NK-92 treated with Interleukin-12 subunit alpha and Interleukin-12 subunit beta, amount 100 ng/mL, for 24 hours (cell line): Measurements from ENCODE around the gene SSTR5.

Experiments used
- DNase-seq: peaks from one replicate; lab custom pipeline; 2025; lab: John Stamatoyannopoulos, UW

The SSTR5 gene

DNA sequence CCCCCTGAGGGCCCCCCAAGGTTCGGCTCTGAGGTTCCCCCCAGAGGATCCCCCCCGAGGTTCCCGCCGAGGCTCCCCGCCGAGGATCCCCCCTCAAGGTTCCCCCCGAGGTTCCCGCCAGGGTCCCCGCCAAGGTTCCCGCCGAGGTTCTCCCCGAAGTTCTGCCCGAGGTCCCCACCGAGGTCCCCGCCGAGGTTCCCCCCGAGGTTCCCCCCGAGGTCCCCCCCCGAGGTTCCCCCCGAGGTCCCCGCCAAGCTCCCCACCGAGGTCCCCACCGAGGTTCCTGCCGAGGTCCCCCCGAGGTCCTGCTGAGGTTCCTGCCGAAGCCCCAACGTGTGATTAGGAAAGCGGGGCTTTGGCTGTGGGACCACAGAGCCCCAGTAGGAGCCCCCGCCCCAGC is 32.2 kb upstream of the SSTR5 start:
- no peak for DNase-seq

DNA sequence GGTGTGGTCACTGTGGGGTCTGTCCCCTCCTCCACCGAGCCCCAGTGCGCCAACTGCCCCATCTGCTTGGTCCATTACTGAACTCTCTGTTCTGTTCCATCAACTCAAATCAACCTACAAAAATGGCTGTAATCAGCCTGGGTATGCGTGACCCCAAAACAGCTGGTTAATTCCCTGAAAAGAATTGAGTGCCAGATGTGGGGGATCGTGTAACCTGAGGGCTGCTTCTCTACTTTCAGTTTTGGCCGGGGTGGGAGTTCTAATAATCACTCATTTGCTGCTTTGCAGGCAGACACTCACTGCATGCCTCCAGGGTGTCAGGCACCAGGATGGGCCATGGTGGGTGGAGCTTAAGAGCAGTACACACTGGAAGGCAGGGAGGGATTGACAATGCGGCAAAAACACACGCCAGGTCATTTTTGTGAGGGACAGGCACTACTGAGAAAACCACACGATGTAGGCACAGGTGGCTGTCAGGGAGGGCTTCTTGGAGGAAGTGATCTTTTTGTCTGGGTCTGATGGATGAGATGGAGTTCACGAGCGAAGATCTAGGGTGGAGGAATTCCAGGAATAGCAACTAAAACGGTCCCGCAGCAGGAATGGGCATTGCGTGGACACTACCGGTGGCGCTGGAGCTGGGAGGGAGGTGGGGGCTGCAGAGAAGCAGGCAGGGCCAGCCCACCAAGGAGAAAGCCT is 30.4 kb upstream of the SSTR5 start:
- DNase-seq, result no peak

DNA sequence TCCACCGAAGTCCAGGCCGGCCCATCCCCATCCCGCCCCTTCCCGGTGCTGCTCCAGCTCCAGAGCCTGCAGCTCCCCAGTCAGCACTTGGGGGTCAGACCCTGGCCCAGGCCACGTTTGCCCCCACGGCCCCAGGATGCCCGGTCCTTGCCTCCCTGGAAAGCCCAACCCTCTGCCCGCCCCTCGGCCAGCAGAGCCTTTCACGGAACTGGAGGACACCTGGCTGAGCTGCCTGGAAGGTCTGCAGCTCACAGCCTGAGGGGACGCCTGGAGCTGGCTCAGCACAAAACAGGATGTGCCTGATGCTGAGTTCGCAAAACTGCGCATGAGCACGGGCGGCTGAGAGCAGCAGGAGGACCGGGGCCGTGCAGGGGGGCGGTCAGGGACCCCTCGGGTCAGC is 29.7 kb upstream of the SSTR5 start:
- DNase-seq, result no peak

DNA sequence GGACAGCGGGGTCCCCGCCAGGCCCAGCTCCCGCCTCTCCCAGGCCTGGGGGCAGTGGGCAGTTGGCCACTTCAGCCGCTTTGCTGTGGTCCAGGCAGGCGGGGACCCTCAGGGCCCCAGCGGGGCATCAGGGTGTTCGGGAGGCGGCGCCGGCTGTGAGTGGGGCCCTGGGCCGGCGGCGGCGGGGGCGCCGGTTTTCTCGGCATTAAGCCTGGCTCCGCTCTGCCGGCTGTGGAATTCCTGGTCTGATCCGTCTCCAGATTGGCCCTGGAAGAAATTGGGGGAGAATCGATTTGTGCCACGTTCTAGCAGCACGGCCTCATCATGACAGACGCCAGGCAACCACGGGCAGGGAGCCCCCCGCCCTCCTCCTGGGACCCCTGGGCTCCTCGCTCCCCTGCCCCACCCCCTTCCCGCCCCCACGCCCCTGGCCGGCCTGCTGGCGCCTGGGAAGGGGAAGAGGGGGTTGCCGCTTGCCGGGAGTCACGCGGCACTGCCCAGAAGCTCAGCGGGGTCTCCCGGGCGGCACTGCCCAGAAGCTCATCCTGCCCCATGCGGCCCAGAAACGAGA is 28.6 kb upstream of the SSTR5 start:
- DNase-seq, result no peak

DNA sequence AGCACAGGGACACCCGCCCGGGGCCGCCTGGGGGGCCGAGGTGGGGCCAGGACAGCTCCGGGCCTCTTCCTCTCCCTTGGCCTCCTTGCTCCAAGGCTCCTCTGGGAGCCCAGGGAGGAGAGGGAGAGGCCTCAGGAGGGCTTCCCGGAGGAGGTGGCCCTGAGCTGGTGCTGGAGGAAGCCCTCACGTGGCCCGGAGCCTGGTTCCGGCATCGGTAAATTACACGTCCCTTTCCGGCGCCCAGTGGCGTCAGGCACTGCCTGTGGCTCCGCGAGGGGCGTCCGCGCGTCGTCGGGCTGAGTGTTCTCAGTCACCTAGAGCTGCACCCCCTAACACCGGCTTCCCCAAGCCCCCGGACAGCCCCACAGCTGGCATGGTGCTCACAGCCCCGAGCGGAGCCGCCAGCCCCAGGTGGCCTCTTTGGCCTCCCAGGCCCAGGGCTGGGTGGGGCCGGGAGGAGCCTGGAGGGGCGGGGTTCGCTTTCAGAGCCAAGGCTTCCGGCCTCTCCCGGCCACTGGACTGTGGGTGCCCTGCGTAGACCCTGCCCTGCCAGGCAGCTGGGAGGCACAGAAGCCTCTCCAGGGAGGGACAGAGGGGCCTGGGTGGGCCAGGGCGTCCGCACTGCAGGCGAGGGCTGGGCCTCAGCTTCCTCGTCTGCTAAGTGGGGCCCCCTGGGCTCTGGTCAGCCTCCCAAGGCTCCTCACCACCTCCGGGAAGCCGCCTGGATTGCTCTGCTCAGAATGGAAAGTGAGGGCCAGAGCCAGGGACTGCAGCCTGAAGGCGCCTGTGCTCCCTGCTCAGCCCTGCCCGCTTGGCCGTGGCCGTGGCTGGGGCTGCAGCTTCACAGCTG is 27.9 kb upstream of the SSTR5 start:
- no peak for DNase-seq

DNA sequence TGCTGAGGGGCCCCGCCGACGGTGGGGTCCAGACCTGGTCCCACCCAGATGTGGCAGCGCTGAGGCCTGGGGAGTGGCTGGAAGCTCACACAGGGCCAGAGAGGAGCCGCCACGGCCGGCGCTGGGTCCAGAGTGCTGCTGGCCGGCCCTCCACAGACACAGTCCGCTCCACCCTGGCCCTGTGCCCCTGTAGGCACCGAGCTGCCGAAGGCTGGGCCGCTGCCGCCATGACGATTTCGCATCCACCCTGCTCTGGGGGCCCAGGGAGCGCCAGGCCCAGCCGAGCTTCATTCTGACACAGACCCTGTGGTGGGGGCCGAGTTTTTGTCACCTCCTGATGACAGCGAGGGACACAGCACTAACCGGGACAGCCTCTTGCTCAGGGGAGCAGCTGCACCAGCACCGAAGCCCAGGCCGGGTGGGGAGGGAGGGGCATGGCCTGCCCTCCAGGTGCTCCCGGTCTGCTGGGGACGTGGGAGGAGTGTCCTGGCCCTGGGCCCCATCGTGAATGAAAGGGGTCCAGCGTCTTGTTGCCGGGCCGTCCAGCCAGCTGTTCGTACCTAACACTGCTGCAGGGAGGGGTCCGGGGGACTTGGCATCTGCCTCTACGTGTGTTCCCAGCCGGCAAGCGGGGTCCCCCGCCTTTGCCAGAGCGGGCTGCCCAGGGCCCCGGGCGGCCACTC is 27.1 kb upstream of the SSTR5 start:
- no peak for DNase-seq

DNA sequence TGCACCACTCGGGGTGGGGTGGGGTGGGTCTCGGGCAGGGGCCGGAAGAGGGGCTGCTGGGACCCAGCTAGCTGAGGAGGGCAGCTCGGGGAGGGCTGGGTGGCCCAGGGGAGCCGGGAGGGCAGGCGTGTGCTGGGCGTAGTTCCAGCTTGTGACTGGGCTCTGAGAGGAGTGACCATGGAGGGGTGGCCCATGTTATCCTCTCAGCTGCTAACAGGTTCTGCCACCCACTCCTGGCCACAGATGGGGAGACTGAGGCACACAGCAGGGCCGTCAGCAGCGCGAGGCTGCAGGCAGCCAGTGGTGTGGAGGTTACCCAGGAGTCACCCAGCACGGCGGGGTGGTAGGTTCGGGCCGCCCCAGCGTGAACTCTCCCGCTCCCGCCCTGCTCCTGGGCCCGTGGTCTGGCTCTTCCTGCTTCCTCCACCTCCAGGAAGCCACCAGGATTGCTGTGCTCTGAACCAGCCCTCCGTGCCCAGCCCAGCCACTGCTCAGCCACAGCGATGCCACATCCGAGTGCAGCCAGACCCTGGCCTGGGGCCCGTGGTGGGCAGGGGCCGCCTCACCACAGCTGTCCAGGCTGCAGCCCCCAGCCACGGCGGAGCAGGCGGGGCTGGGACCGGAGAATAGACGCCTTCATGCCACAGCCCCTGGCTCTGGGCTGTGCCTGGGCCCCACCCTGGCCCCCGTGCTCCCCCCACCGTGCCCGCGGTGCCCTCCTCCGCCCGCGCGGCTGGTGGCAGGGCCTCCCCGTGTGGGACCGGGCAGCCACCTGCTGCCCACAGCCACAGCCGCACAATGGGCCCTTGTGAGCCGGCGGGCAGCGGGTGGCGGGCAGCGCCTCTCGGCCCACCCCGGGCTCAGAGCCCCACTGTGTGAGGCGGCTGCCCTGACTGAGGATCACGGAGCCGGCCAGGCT is 26.3 kb upstream of the SSTR5 start:
- DNase-seq, result no peak

DNA sequence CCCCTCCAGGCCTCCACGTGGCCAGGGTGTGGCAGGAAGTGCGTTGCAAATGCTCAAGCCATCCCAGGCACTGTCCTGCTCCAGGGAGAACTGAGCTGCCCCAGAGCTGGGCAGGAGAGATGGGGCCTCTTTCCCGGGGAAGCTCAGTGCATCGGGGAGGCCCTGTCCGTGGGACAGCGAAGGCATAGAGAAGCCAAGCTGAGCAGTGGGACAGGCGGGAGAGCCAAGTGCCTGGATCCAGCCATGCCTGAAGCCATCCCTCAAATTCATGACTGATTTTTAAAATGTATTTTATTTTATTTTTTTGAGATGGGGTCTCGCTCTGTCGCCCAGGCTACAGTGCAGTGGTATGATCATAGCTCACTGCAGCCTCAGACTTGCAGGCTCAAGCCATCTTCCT is 25.4 kb upstream of the SSTR5 start:
- no peak for DNase-seq

DNA sequence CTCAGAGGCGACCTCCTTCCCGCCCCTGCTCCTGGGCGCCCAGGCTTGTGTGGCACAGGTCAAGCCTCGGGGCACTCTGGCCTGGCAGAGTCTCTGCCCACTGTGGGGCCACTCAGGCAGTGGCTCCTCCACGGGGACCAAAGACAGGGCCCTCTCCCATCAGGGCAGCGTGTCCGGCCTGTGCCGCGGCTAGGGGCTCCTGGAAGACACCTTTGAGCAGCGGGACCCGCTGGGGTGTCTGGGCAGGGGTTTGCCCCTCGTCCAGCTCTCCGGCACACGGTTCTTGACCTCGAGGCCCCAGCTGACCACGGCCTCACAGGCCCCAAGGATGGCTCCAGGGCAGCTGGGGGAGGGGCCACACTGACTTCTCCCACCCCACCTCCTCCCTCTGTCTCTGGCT is 24.7 kb upstream of the SSTR5 start:
- no peak for DNase-seq

DNA sequence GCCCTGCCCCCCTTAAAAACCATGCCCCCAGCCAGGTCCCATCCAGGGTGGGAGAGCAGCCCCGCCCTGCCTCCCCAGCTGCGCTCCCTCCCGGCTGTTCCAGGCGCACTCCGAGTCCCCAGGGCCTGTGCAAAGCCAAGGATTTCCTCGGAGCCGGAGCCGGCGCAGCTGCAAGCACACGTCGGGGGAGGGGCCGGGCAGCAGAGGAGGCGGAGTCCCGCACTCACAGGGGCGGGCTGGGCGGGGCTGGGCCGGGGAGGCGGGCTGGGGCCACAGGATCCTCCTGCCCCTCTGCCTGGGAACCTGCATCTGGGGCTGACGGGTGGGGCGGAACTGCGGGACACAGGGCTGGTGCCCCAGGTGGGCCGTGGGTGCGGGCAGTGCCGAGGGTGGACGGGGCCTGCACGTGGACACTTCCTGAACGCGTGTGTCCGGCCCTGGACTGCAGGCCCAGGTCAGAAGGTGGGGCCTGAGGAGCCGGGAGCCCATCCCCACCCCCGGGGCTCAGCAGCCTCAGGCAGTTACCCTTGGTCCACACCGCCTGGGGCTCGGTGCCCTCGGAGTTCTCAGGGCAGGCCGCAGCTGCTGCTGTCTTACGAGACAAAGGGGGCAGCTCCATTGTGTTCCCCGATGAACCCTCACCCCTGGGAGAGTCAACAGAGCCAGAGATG is 24.0 kb upstream of the SSTR5 start:
- DNase-seq, result no peak

GRCh38 chr16:1049113-1049975 is 23.2 kb upstream of the SSTR5 start:
- no peak for DNase-seq

GRCh38 chr16:1049976-1050247 is 22.6 kb upstream of the SSTR5 start:
- DNase-seq, result no peak

DNA sequence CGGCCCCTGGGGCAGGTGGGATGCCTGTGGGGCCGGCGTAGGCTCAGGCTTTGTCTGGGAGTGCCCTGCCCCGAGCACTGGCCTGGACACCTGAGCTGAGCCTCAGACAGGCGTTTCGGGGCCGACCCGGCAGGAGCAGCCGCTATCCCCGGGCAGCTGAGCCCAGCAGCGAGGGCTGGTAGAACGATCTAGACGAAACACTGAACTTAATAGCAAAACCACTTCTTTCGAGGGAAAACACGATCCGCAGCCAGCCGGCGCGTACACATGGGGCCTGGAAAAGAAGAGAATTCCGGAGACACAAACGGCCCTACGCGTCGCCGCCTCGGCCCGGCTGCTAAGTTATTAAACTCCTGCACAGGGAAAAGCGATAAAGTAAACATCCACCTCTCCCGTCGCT is 22.0 kb upstream of the SSTR5 start:
- DNase-seq, result no peak

DNA sequence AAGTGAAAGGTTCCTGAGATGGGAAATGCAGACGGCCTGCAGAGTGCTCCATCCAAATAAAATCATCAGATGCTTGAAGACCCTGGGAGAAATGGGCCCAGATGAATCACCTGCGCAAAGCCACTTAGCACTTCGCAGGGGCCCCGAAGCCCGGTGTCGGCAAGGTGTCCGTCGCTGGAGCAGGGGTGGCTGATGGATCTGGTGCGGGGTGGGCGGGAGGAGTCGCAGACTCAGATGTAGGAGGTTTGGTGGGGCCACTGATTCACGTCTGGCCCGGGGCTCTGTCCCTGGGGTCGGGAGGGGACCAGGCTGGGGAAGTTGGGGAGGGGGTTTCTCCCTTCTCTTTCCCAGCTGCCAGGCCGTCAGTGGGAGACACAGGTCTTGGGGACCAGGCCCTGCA is 21.6 kb upstream of the SSTR5 start:
- no peak for DNase-seq

DNA sequence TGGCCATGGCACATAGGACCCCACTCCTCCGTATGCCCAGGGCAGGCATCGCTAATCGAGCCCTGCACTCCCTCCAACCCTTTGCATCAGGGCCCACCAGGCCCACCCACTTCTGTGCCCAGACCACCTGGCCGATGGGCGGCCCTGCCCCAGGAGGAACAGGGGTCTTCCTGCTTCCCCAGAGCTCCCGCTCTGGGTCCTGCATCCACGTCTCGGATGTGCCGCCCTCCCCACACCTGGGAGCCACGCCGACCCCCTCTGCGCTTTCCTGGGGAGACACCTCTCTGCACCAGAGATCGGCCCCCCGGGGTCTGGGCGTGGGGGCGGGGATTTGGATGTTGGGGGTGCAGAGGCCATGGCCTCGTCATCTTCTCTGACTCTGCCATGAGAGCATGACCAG is 21.1 kb upstream of the SSTR5 start:
- no peak for DNase-seq

DNA sequence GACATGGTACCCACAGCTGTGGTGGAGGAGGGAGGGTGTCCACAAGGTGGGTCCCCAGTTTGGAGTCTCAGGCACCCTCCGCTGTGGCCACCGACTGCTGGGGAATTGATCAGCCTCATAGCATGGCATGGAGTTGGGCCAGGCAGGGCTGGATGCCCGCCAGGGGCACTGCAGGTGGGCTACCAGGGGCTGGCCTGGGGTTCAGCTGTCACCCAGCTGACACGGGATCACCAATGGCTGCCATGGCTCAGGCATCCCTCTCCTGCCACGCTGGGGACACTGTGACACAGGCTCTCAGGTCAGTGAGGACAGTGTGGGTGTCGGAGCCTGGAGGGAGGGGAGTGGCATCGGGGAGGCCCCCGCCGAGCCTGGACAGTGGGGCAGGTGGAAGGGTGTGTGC is 19.8 kb upstream of the SSTR5 start:
- DNase-seq, result no peak

GRCh38 chr16:1053121-1053521 is 19.4 kb upstream of the SSTR5 start:
- no peak for DNase-seq

GRCh38 chr16:1053700-1054368 is 18.7 kb upstream of the SSTR5 start:
- no peak for DNase-seq

DNA sequence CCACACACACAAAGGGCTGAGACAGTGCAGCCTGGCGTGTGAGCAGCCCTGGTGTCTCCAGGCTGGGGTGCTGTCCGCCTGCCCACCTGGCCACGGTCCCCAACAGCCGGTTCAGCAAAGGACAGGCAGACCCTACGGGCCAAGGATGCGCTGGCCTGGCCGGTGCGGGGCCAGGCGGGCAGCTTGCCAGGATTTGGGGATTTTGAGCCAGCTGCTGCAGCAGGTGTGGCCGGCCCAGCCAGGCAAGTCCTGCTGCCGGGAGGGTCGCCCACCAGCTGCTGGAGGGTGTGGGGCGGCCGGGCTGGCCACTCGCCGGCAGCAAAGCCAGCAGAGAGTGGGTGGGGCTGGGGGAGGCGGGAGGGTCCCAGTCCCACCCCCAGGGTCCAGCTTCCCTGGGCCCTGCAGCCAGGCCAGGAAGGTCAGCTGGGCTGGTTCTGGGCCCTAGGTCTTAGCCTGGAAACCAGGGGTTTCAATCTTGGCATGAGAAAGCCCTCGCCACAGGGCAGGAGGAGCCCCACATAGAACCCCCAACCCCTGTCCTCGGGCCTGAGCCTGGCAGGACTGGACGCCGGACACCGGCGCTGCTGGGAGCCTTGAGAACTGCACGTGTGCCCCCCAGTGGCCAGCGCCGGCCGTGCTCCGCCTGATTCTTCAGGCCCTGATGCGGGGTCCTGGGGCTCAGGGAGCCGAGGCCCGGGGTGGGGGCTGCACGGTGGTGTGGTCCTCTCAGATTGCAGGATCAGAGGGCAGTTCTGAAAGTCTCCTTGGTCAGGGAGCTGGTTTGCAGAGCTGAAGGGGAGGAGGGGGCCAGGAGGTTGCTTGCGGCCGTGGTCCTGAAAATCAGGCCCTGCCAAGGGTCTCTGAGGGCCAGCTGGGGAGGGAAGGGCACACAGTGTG is 17.6 kb upstream of the SSTR5 start:
- DNase-seq, result no peak
